ENCODE data around the gene PNPLA6. TPM values are rescaled to one million over a fixed set of nuclear protein-coding genes. Genes with fewer than 3 reads are reported as not detected.

PNPLA6 gene
- polyA plus RNA-seq, 3 donors, result 11.2 to 178 (median 14.4) TPM

GRCh38 chr19:7488736-7489353 lies 46.7 kb upstream of the PNPLA6 start, which contains the start of gene PEX11G:
Gene PEX11G, minus strand, starts transcription at chr19:7489035. Its CDS starts 25 bp downstream, at chr19:7489010.
- Histone ChIP-seq H3K4me3 (replicated peaks in 1 of 3; ENCODE audit: low read depth in 2 of 3, low read length in 3 of 3) (peak within 1 kb of the TSS; percentile 35 to 71 (median 51)), H3K27me3 (ENCODE audit: control insufficient read depth in 2 of 2, insufficient read depth in 2 of 2, low read length in 2 of 2) (no peaks in the 10 kb centered on the region), H3K4me1 (ENCODE audit: control insufficient read depth in 1 of 2, insufficient read depth in 2 of 2, low read length in 2 of 2) (peaks cover 38 to 50% of the 10 kb centered on the region in 2 donors), H3K36me3 (replicated peaks in 1 of 2; ENCODE audit: control insufficient read depth in 1 of 2, insufficient read depth in 2 of 2, low read length in 2 of 2) (no peaks in the 10 kb centered on the region), H2AFZ (ENCODE audit: insufficient read depth, low read depth, low read length, poor library complexity, severe bottlenecking) (peak within 1 kb of the TSS; percentile 76), H3K9me3 (replicated peaks in 1 of 2; ENCODE audit: control insufficient read depth in 1 of 2, insufficient read depth in 1 of 2, low read length in 2 of 2) (no peaks in the 10 kb centered on the region), H4K20me1 (ENCODE audit: insufficient read depth, low read length) (no peaks in the 10 kb centered on the region), H3K9ac (ENCODE audit: insufficient read depth, low read length, poor library complexity, severe bottlenecking) (peak within 1 kb of the TSS; percentile 70), H3K4me2 (replicated peaks; ENCODE audit: extremely low read depth, low read length, poor library complexity, severe bottlenecking) (peak within 1 kb of the TSS; percentile 76), H3K79me2 (ENCODE audit: insufficient read depth, low read length) (no peaks in the 10 kb centered on the region), H3K27ac (ENCODE audit: low read depth in 1 of 2, low read length in 2 of 2) (peak within 1 kb of the TSS; percentile 51 to 84)
- under 1% methylated on average over 40 of the region's 49 CpGs for WGBS (ENCODE audit: insufficient coverage)
- H3K36me3 Mint-ChIP-seq, result no peaks in the 10 kb centered on the region
- peak within 1 kb of the TSS; percentile 57 to 83 for H3K4me3 Mint-ChIP-seq
- peak within 1 kb of the TSS; percentile 82 to 96 (median 93) for H3K27ac Mint-ChIP-seq
- H3K9me3 Mint-ChIP-seq, result peaks cover 0 to 5% (median 0%) of the 10 kb centered on the region in 7 donors
- H3K4me1 Mint-ChIP-seq, result peaks cover 37% of the 10 kb centered on the region
- intact Hi-C loops (cut with micrococcal nuclease), result no loop called here
- DNase-seq, result peak; percentile 88 to 89 (median 89)
- peaks cover 3 to 12% (median 3%) of the 10 kb centered on the region in 3 donors for H3K27me3 Mint-ChIP-seq (ENCODE audit: low read depth in 3 of 3)
- TF ChIP-seq CTCF (IDR thresholded peaks at IDR 0.05), result no peak

GRCh38 chr19:7489609-7490044 lies 45.9 kb upstream of the PNPLA6 start:
- Mint-ChIP-seq H3K4me3 (no peak overlapping the region), H3K36me3 (no peaks in the 10 kb centered on the region), H3K4me1 (peaks cover 44% of the 10 kb centered on the region), H3K27ac (peak overlapping the region; percentile 33 to 96 (median 91)), H3K27me3 (ENCODE audit: low read depth in 3 of 3) (peaks cover 3 to 9% (median 6%) of the 10 kb centered on the region in 3 donors), H3K9me3 (peaks cover 0 to 5% (median 0%) of the 10 kb centered on the region in 7 donors)
- no peak for DNase-seq
- peak overlapping the region; percentile 76 for H3K4me2 ChIP-seq (replicated peaks; ENCODE audit: extremely low read depth, low read length, poor library complexity, severe bottlenecking)
- peaks cover 41 to 56% of the 10 kb centered on the region in 2 donors for H3K4me1 ChIP-seq (ENCODE audit: control insufficient read depth in 1 of 2, insufficient read depth in 2 of 2, low read length in 2 of 2)
- no peak for TF ChIP-seq CTCF (IDR thresholded peaks at IDR 0.05)
- H4K20me1 ChIP-seq (ENCODE audit: insufficient read depth, low read length), result no peaks in the 10 kb centered on the region
- 84% methylated on average over 5 of the region's 11 CpGs for WGBS (ENCODE audit: insufficient coverage)
- no peaks in the 10 kb centered on the region for H3K79me2 ChIP-seq (ENCODE audit: insufficient read depth, low read length)
- no peak overlapping the region for H3K9ac ChIP-seq (ENCODE audit: insufficient read depth, low read length, poor library complexity, severe bottlenecking)
- H3K27ac ChIP-seq (ENCODE audit: low read depth in 1 of 2, low read length in 2 of 2), result peak overlapping the region in 1 of 2 donors; percentile 84
- H2AFZ ChIP-seq (ENCODE audit: insufficient read depth, low read depth, low read length, poor library complexity, severe bottlenecking), result no peak overlapping the region
- intact Hi-C loops (cut with micrococcal nuclease), result loop anchor here in 1 of 2 donors (5.0 kb wide), 1 partner anchor 53 kb away; no protein-coding TSS in a partner anchor
- no peaks in the 10 kb centered on the region for H3K9me3 ChIP-seq (replicated peaks in 1 of 2; ENCODE audit: control insufficient read depth in 1 of 2, insufficient read depth in 1 of 2, low read length in 2 of 2)
- H3K36me3 ChIP-seq (replicated peaks in 1 of 2; ENCODE audit: control insufficient read depth in 1 of 2, insufficient read depth in 2 of 2, low read length in 2 of 2), result no peaks in the 10 kb centered on the region
- peak overlapping the region in 1 of 3 experiments; percentile 71 for H3K4me3 ChIP-seq (replicated peaks in 1 of 3; ENCODE audit: low read depth in 2 of 3, low read length in 3 of 3)
- H3K27me3 ChIP-seq (ENCODE audit: control insufficient read depth in 2 of 2, insufficient read depth in 2 of 2, low read length in 2 of 2), result no peaks in the 10 kb centered on the region

Data from CD14-positive monocyte (primary cell).